GM18505 (cell line): ENCODE results near the gene HDAC5.
"Not testable (repeated sequence)": the region's sequence is repeated elsewhere in the genome, so short reads cannot be mapped to it uniquely, and the experiment has no call there.

Source experiments
- ATAC-seq: cut with Tn5 transposase; IDR thresholded peaks from one replicate; pipeline ENCODE4 v1.9.1; 2021; ENCODE audit not compliant: unreplicated experiment
- POLR2A ChIP-seq: IDR thresholded peaks from 4 replicates; pipeline ENCODE4 v1.6.1; 2011; ENCODE audit warnings: borderline replicate concordance; ENCODE audit not compliant: insufficient read depth, insufficient read length; ENCODE audit errors: extremely low read depth

The HDAC5 gene

DNA sequence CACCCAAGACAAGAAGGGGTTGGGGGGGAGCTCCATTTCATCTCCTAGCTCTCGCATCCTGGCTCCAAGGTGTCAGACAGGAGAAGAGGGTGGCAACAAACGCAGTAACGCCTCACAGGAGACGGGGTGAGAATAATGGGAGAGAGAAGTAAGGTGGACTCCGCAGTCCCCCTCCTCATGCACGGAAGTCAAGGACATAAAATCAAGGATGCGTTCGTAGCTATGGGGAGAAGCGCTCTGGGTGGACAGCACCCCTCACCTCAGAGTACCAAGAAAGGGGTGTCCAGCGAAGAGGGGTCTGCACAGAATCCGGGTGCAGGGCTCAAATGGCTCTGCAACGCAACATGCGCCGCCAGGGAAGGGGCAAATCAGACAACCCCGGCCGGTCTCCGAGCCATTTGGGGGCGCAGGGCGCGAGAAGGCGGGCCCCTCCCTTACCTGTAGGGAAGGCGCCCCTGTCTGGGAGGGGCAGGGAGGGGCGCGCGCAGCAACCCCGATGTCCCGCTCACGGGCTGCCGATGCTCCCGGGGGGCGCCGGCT is 555 bp downstream of the HDAC5 start:
- no peak for TF ChIP-seq POLR2A
- peak; percentile 18 for ATAC-seq

DNA sequence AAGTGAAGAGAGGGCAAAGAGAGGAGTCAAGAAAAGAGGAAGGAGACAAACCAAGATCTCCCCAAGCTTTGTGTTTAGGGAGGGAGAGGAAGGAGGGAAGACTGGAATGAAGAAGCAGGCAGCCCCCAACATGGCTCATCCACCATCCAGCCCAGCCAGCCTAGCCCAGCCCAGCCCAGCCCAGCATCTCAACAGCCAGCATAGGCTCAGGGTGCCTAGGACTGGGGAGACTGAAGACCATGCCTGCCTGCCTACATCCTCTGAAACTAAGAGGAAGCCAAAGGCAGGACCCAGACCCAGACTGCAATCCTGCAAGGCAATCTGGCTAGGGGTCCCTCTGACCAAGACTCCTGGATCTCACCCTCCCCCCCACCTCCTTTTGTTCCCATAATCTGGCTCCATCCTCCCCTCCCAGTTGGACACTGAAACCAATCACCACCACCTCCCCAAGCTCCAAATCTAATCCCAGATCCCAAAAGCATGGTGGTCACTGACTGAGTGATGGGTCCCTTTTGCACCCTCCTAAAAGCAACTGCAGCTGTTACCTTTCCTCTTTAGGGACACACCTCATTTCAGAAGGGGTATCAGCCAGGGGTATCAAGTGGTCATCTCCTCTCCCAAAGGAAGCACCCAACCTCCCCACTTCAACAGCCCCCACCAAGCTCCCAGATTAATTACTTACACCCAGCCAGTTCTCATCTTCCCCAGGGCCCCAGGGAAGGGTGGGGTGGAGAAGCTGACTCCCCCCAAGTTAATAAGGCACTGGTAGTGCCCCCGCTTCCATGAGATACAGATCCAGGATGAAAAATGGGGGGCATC is 1.2 kb downstream of the HDAC5 start:
- no peak for TF ChIP-seq POLR2A
- no peak for ATAC-seq

DNA sequence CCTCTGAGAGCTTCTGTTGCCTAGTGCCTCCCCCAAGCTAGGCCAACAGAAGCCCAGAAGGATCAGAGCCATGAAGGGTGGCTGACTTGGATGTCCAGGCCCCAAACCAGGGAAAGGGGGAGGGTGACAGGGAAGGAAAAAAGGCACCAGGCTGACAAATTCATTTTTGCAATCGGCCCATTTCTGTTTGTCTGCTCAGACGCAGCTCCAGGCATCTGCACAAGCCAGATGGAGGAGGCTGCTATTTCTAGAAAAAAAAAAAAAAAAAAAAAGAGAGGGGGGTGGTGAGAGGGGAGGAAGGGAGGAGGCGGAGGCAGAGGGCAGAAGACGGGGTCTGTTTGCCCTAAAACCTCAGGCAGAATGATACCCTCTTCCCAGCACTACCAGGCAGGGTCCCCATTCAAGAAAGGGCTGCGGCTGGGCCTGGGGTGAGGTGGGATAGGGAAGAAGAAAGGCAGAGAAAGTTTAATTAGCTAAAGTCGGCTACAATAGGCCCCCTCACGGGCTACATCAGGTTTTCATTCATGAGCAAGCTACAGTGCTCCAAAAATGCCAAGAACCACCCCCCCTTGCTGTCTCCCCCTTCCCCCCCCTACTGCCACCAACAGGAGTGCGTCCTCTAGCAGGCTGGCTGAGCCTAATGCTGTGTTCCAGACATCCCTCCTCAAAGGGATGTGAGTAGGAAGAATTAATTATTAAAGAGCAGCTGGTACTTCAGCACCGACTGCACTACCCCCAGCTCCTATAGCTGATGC is 2.4 kb downstream of the HDAC5 start:
- ATAC-seq: no peak
- no peak for TF ChIP-seq POLR2A

DNA sequence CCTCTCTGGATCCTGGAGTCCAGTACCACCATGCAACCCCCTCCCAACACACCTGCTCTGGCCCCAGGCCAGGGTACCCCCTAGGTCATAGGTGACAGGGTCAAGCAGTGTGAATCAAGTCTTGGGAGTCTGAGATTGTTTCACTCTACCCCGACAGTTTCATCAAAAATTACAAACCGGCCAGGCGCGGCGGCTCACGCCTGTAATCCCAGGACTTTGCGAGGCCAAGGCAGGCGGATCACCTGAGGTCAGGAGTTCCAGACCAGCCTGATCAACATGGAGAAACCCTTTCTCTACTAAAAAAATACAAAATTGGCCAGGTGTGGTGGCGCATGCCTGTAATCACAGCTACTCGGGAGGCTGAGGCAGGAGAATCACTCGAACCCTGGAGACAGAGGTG is 3.2 kb downstream of the HDAC5 start:
- not testable (repeated sequence) for ATAC-seq

DNA sequence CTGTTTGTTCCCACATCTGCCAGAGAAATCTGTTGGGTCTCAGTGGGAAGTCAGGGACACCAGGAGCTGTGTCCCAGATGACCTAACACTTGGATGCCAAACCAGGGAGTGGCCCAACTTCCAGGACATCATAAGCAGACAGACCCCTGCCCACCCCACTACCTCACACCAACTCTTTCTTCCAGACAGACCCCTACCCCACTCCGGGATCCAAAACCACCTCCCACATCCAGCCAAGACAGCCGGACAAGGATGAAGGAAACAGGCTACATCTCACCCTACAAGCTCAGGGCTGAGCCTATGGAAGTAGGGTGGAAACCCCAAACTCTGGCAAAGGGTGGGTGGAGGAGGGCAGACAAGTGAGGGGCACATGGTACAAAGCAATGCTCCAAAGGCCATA is 3.6 kb downstream of the HDAC5 start:
- no peak for TF ChIP-seq POLR2A
- ATAC-seq: no peak

DNA sequence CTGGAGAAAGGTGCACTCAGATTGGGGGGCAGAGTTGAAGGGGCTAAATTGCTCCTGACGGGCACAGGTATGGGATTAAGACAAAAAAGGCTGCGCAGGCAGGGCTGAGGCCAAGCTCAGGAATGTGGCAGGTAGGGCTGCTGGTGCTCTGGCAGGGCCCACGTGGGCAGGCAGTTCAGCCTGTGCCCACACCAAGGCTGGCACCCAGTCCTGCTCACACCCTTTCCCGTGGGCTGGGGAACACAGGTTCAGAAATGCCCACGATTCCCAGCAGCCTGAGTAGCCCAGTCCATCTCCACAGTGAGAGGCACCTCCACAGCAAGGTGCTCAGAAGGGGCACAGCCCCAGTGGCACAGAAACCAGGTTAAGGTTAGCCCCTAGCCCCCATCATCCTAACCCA is 4.4 kb downstream of the HDAC5 start:
- TF ChIP-seq POLR2A: no peak
- no peak for ATAC-seq

DNA sequence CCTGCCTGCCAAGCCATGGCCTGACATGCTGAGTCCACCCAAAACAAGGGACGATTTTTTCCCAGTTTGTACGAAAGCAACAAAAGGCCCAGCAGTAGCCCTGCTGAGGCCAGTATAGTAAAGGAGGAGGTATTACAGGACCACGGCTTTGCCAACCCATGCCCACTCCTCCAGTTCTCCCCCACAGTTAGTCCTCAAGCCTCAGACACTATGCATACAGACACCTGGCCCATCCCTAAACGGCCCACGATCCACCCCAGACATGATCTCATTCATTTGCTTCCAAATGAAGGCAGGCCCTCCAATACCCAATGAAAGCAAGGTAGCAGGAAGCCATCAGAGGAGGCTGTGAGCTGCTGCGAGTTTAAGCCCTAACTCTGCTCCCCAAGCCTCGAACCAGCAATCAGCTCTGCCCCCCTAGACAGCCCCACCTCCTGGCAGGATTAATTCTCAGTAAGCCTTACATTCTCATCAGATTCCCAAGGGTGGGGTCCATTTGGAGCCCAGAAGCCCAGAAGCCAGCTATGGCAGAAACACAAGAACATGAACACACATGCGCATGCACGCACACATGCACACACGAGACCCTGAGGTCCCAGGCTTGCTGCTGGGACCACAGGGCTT is 4.9 kb downstream of the HDAC5 start:
- no peak for ATAC-seq
- no peak for TF ChIP-seq POLR2A

DNA sequence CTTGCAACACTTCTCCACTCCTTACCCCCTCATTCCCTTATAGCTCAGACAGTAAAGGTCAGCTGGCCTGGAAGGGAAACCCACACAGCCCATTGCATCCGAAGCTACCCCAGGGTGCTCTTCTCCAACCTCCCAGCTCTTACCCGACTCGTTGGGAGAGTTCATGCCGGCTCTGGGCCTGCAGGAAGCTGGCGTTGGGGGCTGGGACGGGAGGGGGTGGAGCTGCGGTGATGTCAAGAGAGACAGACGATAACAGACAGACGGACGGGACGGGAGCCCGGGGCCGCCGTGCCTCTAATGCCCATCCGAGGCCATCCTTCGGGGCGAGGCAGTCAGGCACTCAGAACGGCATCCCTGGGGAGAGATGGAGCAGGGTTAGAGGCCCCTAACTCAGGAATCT is 6.1 kb downstream of the HDAC5 start:
- no peak for TF ChIP-seq POLR2A
- ATAC-seq: no peak

DNA sequence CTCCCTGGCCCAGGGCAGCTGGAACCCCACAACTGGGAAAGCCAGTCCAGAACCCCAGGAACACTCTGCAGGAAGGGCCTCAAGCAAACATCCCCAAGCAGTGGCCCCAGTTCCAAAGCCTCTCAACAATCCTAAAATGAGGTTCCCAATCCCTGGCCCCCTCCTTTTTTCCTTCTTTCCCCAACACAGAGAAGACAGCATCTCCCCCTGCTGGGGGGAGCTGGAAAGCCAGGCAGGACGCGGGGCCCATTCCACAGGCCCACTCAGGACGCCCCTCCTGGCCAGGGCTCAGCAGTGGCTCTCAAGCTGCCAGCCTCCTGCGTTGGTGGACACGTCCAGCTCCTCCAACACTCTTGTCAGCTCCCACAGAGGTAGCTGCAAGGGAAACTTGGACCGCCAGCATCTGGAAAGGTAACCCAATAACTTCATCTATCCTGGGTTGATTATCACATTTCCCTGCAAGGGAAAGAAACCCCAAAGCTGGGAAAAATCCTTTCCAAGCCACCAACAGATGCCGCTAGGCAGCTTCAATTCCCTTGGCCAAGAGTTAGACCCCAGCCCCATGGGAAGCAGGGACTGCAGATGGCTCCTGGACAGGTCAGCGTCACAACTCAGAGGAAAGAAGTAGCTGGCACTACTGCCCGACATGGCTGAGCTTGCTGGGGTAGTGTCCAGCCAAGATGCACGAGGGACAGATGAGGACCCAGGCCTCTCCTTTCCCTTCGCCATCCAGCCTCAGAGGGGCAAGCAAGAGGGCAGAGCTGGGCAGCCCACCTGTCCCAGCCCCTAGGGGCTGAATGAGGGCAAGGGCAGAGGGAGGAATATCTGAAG is 7.6 kb downstream of the HDAC5 start:
- no peak for ATAC-seq
- no peak for TF ChIP-seq POLR2A

DNA sequence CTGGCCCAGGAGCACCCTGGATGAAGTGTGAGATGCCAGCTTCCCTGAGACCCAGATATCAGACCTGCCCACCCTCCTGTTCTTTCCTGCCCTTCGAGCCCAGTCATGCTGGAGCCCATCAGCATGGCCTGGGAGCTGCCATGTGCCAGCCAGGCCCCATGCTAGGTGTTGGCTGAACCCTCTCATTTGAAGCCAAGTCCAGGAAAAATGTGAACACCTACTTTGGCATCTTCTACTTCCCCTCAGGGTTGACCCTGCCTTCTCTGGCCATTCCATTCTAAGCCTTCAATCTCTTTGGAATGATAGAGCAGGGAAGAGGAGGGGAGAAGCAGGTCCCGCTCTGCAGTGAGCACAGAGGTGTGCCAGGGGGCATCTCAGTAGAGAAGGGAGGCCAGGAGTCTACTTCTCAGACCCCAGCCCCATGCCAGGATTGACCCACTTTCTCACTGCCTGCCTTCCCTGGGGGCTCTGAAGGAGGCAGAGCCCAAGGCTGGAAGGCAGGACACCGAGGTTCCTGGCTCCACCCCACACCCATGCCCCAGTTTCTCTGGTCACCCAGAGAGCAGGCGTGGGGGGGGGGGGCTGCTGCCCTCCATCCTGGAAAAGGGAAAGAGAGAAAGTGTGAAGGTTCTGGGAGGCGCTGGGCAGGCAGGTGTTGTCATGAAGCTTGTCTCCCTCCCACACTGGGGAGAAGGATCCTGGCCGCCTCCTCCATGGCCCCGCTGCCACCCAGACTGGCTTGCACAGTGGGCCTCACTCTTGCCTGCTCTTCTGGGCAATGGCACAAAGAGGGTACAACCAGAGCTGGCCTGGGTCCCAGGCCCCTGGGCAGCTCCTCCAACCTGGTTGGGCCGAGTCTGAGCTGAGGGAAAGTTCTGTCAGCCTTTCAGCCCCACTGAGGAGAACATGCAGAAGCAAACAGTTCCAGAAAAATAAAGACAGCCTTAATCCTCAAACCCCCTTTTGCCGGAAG is 9.3 kb downstream of the HDAC5 start:
- no peak for TF ChIP-seq POLR2A
- ATAC-seq: no peak

DNA sequence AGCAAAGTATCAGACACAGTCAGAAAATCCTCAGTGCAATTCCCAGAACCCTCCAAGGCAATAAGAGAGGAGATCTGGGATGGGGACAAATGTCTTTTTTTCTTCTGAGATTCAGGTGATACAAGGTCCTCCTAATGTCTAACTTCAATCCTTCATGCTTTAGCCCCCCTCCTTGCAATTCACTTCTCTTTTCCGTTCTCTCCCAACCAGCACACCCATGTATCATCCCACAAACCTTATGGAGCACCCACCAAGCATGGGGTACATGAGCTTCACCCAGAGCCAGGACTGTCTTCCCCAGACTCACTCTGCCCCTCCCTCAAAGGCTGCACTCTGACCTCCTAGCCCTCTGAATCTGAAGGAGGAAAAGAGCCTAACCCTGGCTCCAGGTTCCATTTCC is 10.1 kb downstream of the HDAC5 start:
- ATAC-seq: no peak
- TF ChIP-seq POLR2A: no peak
